SK-N-SH (cell line): Measurements from ENCODE around the gene GHDC. TPM values are rescaled to one million over a fixed set of nuclear protein-coding genes. Genes with fewer than 3 reads are reported as not detected.
A peak's percentile ranks its signal among the peaks of the same experiment; 100 is the strongest.

Experiments
- CTCF ChIA-PET: fragments of 300-600, 350-600 bp; formaldehyde crosslinking; extraction: SDS; loops from one replicate; lab custom pipeline; 2021; lab: Yijun Ruan, JAX
- POLR2A ChIA-PET: fragments of 350-600 bp; sonication (Branson Sonifier 250); formaldehyde crosslinking; extraction: SDS; loops from one replicate; lab custom pipeline; 2020; ENCODE audit warnings: antibody characterized with exemption, inconsistent platforms; lab: Yijun Ruan, JAX
- DNase-seq: peaks from one replicate; pipeline ENCODE4 v3.0.0; 2012
- H2AFZ ChIP-seq: fragments of 200-600 bp; sonication (generic); 2 replicates; pipeline ENCODE4 v1.8.1; 2016; ENCODE audit warnings: antibody characterized with exemption, mild to moderate bottlenecking, low read depth
- H3F3A ChIP-seq: fragments of 200-600 bp; sonication (generic); replicated peaks from 2 replicates; pipeline ENCODE3; 2016; ENCODE audit warnings: antibody characterized with exemption, mild to moderate bottlenecking; ENCODE audit not compliant: insufficient read depth
- H3K27ac ChIP-seq, 2 experiments: fragments of 200-500 bp in 1 of 2; fragments of 200-600 bp in 1 of 2; sonication (Bioruptor generic) in 1 of 2; sonication (generic), shearing (Covaris generic) in 1 of 2; 2 replicates each; pipeline versions ENCODE4 v1.5.1 to v1.6.1; 2014 to 2016; ENCODE audit warnings: low read depth in 2 of 2, inconsistent platforms in 1 of 2, low read length in 1 of 2, mild to moderate bottlenecking in 1 of 2, mixed read lengths in 1 of 2
- H3K27me3 ChIP-seq: fragments of 200-600 bp; sonication (generic), shearing (Covaris generic); 2 replicates; pipeline ENCODE4 v1.6.1; 2016; ENCODE audit warnings: mixed run types; ENCODE audit not compliant: insufficient read depth
- H3K36me3 ChIP-seq, 2 experiments: fragments of 200-500 bp in 1 of 2; fragments of 200-600 bp in 1 of 2; sonication (Bioruptor generic) in 1 of 2; sonication (generic) in 1 of 2; replicated peaks in 1 of 2; 2 replicates each; pipeline versions ENCODE3 to v1.5.1; 2014 to 2016; ENCODE audit warnings: low read length in 1 of 2, mild to moderate bottlenecking in 1 of 2; ENCODE audit not compliant: insufficient read depth in 2 of 2, control insufficient read depth in 1 of 2
- H3K4me1 ChIP-seq, 2 experiments: fragments of 200-500 bp in 1 of 2; fragments of 200-600 bp in 1 of 2; sonication (Bioruptor generic) in 1 of 2; sonication (generic), shearing (Covaris generic) in 1 of 2; 2 replicates each; pipeline versions ENCODE4 v1.5.1 to v1.6.1; 2014 to 2016; ENCODE audit warnings: low read depth in 1 of 2, low read length in 1 of 2, mixed run types in 1 of 2; ENCODE audit not compliant: insufficient read depth in 2 of 2, control insufficient read depth in 1 of 2
- H3K4me2 ChIP-seq: fragments of 200-600 bp; sonication (generic), shearing (Covaris generic); 2 replicates; pipeline ENCODE4 v1.6.1; 2017; ENCODE audit warnings: mixed run types
- H3K4me3 ChIP-seq, 2 experiments: fragments of 200-500 bp in 1 of 2; fragments of 200-600 bp in 1 of 2; sonication (Bioruptor generic) in 1 of 2; sonication (generic), shearing (Covaris generic) in 1 of 2; 2 replicates each; pipeline versions ENCODE4 v1.5.1 to v1.8.1; 2014 to 2016; ENCODE audit warnings: low read depth in 2 of 2, inconsistent platforms in 1 of 2, low read length in 1 of 2, mild to moderate bottlenecking in 1 of 2, mixed read lengths in 1 of 2, moderate library complexity in 1 of 2
- H3K79me2 ChIP-seq: fragments of 200-600 bp; sonication (generic); 2 replicates; pipeline ENCODE4 v1.8.1; 2017; ENCODE audit warnings: mild to moderate bottlenecking; ENCODE audit not compliant: insufficient read depth
- H3K9ac ChIP-seq: fragments of 200-600 bp; sonication (generic); 2 replicates; pipeline ENCODE4 v1.6.1; 2017; ENCODE audit warnings: mixed run types
- H3K9me2 ChIP-seq: fragments of 200-600 bp; sonication (generic); 2 replicates; pipeline ENCODE4 v1.6.1; 2017; ENCODE audit warnings: mixed run types
- H3K9me3 ChIP-seq: fragments of 200-600 bp; sonication (generic); 2 replicates; pipeline ENCODE4 v1.6.1; 2017; ENCODE audit warnings: mixed run types, mild to moderate bottlenecking, moderate library complexity
- H4K20me1 ChIP-seq: fragments of 200-600 bp; sonication (generic); 2 replicates; pipeline ENCODE4 v1.6.1; 2017; ENCODE audit warnings: mild to moderate bottlenecking, mixed run types; ENCODE audit not compliant: insufficient read depth
- CHD2 ChIP-seq: fragments of 150-350 bp; IDR thresholded peaks from 2 replicates; pipeline ENCODE4 v1.6.1; 2018; ENCODE audit warnings: low read length; ENCODE audit not compliant: partially characterized antibody
- FOXM1 ChIP-seq: IDR thresholded peaks from 2 replicates; pipeline ENCODE4 v1.4.0; 2012; ENCODE audit warnings: low read depth, mild to moderate bottlenecking
- GABPA ChIP-seq: IDR thresholded peaks from 2 replicates; pipeline ENCODE4 v1.4.0; 2012; ENCODE audit warnings: low read depth, mild to moderate bottlenecking
- MXI1 ChIP-seq: IDR thresholded peaks from 2 replicates; pipeline ENCODE4 v1.6.1; 2012; ENCODE audit warnings: mild to moderate bottlenecking, low read depth, low read length, improper control_type of control experiment
- RAD21 ChIP-seq: IDR thresholded peaks from 2 replicates; pipeline ENCODE4 v1.6.1; 2012; ENCODE audit warnings: mild to moderate bottlenecking, low read length
- SIN3A ChIP-seq: IDR thresholded peaks from 2 replicates; pipeline ENCODE4 v1.6.1; 2012; ENCODE audit warnings: low read depth, mild to moderate bottlenecking, low read length, moderate library complexity, borderline replicate concordance
- SMC3 ChIP-seq: IDR thresholded peaks from 2 replicates; pipeline ENCODE4 v1.6.1; 2012; ENCODE audit warnings: low read depth, low read length, improper control_type of control experiment
- TAF1 ChIP-seq: IDR thresholded peaks from 2 replicates; pipeline ENCODE4 v1.6.1; 2012; ENCODE audit warnings: low read depth, mild to moderate bottlenecking, low read length, moderate library complexity, borderline replicate concordance
- WGBS: methylation state at CpG from one replicate; pipeline ENCODE4 v1.1.6; 2017; ENCODE audit warnings: low lambda C conversion rate; 5-methylcytosine and 5-hydroxymethylcytosine counted together
- polyA plus RNA-seq, 3 experiments: library from polyadenylated mRNA; depleted of rRNA; stranded (reverse); fragments of >200 nt; gene quantifications; 2 replicates each; pipeline ENCODE4 v1.2.3, GENCODE V29; 2012
- TF ChIP-seq, protein P1 (sequence below): IDR thresholded peaks from 2 replicates; pipeline ENCODE4 v1.6.1; 2012; ENCODE audit warnings: mild to moderate bottlenecking, low read depth, low read length, moderate library complexity
- TF ChIP-seq, protein P2 (sequence below): IDR thresholded peaks from 2 replicates; pipeline ENCODE4 v1.4.0; 2012; ENCODE audit warnings: low read depth, borderline replicate concordance
- TF ChIP-seq, protein P3 (sequence below): fragments of 150-350 bp; IDR thresholded peaks from 2 replicates; pipeline ENCODE4 v1.6.1; 2017; ENCODE audit warnings: antibody characterized with exemption, low read length, low read depth, borderline replicate concordance
- TF ChIP-seq, protein P4 (sequence below): IDR thresholded peaks from 2 replicates; pipeline ENCODE4 v1.4.0; 2012; ENCODE audit warnings: low read depth
- TF ChIP-seq, protein P5 (sequence below): fragments of 200-600 bp; sonication (generic); IDR thresholded peaks from 2 replicates; pipeline ENCODE4 v1.6.1; 2017; ENCODE audit warnings: antibody characterized with exemption, mild to moderate bottlenecking, moderate library complexity

GHDC gene
- polyA plus RNA-seq, 1 of the 3 experiments (the other 2 are of a cell fraction) = 15.8 TPM

DNA sequence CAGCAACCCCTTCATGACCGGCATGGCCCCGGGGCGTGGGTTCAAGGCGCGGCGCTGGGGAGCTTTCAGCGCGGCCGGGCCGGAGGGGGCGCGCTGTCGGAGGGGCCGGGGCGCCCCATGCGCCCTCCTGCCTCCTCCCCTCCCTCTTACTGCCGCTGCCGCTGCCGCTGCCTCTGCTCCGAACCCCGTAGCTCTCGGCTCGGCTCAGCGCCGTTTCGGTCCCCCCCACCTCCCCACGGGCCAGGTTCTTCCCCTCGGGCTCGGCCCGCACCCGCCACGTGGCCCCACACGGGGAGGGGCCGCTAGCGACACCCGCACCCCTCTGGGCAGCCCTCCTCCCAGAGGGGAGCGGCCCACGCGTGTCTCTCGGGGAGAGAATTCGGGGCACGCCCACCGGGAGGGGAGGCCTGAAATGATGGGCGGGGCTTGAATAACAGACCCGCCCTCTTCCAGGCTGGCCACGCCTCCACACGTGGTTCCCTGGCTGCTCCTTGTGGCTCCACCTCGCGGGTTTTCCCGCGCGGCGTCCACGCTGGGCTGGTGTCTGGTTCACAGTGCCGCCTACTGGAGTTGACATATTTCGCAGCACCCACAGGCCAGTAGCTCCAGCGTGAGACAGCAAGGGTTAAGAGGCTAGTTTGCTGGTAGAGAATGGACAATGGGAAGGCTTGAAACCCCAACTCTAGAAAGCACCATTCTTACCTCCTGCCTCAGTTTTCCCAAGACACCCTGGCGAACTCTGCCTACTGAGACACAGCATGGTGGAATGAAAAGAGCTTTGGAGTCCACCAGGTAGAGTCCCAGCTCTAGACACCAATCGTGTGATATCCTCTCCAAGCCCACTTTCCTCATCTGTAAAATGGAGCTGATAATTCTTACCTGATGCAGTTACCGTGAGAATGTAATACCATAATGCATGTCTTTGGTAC lies 13.1 kb downstream of the GHDC start, which contains the start of gene KCNH4:
Gene KCNH4 (minus strand): TSS at position 221 of the 929 bp plus-strand sequence. CDS start 197 bp downstream, at position 24.
- peak; percentile 99 for DNase-seq
- ChIA-PET POLR2A (interaction anchor here (0.8 to 1.6 kb wide), 2 partner anchors 25 to 67 kb away, joined by 3 read pairs; no protein-coding TSS in a partner anchor), CTCF (interaction anchor here (0.6 to 4.4 kb wide), 28 partner anchors 8 to 224 kb away, joined by 3 to 30 read pairs (median 4); partner anchors contain the start of genes GHDC, HSPB9, NKIRAS2 and RAB5C)
- Histone ChIP-seq H3K79me2 (no peaks in the 10 kb centered on the region), H3K9me3 (no peaks in the 10 kb centered on the region), H3K9ac (no peak within 1 kb of the TSS; the same call in 1 of the 2 replicates), H3K4me3 (peak within 1 kb of the TSS; percentile 55 to 63), H4K20me1 (no peaks in the 10 kb centered on the region), H3K27me3 (no peaks in the 10 kb centered on the region), H3K4me1 (peaks cover 4 to 15% of the 10 kb centered on the region in 2 experiments; a peak in 2 of 4 replicates), H3K36me3 (no peaks in the 10 kb centered on the region), H3K9me2 (no peaks in the 10 kb centered on the region), H3F3A (peaks cover 11% of the 10 kb centered on the region), H2AFZ (peak within 1 kb of the TSS; percentile 84), H3K4me2 (peak within 1 kb of the TSS; percentile 90), H3K27ac (no peak within 1 kb of the TSS)
- TF ChIP-seq MXI1 = peak; percentile 98
- TF ChIP-seq RAD21 = peak; percentile 70
- TF ChIP-seq SMC3 = peak; percentile 40
- TF ChIP-seq SIN3A = peak; percentile 70; the same call in 1 of the 2 replicates
- no peak for TF ChIP-seq TAF1
- TF ChIP-seq, protein P1, sequence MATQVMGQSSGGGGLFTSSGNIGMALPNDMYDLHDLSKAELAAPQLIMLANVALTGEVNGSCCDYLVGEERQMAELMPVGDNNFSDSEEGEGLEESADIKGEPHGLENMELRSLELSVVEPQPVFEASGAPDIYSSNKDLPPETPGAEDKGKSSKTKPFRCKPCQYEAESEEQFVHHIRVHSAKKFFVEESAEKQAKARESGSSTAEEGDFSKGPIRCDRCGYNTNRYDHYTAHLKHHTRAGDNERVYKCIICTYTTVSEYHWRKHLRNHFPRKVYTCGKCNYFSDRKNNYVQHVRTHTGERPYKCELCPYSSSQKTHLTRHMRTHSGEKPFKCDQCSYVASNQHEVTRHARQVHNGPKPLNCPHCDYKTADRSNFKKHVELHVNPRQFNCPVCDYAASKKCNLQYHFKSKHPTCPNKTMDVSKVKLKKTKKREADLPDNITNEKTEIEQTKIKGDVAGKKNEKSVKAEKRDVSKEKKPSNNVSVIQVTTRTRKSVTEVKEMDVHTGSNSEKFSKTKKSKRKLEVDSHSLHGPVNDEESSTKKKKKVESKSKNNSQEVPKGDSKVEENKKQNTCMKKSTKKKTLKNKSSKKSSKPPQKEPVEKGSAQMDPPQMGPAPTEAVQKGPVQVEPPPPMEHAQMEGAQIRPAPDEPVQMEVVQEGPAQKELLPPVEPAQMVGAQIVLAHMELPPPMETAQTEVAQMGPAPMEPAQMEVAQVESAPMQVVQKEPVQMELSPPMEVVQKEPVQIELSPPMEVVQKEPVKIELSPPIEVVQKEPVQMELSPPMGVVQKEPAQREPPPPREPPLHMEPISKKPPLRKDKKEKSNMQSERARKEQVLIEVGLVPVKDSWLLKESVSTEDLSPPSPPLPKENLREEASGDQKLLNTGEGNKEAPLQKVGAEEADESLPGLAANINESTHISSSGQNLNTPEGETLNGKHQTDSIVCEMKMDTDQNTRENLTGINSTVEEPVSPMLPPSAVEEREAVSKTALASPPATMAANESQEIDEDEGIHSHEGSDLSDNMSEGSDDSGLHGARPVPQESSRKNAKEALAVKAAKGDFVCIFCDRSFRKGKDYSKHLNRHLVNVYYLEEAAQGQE = 0 out of 2 replicates have a peak, but pooled peaks have one; percentile 19
- TF ChIP-seq FOXM1 = no peak
- TF ChIP-seq, protein P2, sequence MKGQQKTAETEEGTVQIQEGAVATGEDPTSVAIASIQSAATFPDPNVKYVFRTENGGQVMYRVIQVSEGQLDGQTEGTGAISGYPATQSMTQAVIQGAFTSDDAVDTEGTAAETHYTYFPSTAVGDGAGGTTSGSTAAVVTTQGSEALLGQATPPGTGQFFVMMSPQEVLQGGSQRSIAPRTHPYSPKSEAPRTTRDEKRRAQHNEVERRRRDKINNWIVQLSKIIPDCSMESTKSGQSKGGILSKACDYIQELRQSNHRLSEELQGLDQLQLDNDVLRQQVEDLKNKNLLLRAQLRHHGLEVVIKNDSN = peak; percentile 79
- TF ChIP-seq, protein P3, sequence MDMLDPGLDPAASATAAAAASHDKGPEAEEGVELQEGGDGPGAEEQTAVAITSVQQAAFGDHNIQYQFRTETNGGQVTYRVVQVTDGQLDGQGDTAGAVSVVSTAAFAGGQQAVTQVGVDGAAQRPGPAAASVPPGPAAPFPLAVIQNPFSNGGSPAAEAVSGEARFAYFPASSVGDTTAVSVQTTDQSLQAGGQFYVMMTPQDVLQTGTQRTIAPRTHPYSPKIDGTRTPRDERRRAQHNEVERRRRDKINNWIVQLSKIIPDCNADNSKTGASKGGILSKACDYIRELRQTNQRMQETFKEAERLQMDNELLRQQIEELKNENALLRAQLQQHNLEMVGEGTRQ = peak; percentile 50
- TF ChIP-seq, protein P4, sequence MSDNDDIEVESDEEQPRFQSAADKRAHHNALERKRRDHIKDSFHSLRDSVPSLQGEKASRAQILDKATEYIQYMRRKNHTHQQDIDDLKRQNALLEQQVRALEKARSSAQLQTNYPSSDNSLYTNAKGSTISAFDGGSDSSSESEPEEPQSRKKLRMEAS = peak; percentile 99
- TF ChIP-seq GABPA = no peak
- TF ChIP-seq, protein P5, sequence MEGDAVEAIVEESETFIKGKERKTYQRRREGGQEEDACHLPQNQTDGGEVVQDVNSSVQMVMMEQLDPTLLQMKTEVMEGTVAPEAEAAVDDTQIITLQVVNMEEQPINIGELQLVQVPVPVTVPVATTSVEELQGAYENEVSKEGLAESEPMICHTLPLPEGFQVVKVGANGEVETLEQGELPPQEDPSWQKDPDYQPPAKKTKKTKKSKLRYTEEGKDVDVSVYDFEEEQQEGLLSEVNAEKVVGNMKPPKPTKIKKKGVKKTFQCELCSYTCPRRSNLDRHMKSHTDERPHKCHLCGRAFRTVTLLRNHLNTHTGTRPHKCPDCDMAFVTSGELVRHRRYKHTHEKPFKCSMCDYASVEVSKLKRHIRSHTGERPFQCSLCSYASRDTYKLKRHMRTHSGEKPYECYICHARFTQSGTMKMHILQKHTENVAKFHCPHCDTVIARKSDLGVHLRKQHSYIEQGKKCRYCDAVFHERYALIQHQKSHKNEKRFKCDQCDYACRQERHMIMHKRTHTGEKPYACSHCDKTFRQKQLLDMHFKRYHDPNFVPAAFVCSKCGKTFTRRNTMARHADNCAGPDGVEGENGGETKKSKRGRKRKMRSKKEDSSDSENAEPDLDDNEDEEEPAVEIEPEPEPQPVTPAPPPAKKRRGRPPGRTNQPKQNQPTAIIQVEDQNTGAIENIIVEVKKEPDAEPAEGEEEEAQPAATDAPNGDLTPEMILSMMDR = peak; percentile 64
- TF ChIP-seq CHD2 = peak; percentile 67
- WGBS = 12% methylated on average over 29 of the region's 60 CpGs
